ENCODE results near the gene ELOVL6.

DNA sequence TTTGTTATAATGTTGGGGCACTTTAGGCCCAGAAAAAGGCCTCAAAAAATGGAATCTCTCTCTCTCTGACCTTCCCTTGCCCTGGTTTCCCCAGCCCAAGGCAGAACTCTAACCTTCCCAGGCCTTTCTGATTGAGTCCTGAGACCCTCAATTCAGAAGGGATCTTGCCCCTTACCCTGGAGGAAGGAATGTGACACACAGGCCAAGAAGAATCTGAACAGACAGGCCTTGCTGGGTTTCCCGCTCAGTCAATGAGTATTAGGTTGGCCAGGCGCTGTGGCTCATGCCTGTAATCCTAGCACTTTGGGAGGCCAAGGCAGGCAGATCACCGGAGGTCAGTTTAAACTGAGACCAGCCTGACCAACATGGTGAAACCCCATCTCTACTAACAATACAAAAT, 27.6 kb downstream of the ELOVL6 start:
- TF ChIP-seq, protein P1, sequence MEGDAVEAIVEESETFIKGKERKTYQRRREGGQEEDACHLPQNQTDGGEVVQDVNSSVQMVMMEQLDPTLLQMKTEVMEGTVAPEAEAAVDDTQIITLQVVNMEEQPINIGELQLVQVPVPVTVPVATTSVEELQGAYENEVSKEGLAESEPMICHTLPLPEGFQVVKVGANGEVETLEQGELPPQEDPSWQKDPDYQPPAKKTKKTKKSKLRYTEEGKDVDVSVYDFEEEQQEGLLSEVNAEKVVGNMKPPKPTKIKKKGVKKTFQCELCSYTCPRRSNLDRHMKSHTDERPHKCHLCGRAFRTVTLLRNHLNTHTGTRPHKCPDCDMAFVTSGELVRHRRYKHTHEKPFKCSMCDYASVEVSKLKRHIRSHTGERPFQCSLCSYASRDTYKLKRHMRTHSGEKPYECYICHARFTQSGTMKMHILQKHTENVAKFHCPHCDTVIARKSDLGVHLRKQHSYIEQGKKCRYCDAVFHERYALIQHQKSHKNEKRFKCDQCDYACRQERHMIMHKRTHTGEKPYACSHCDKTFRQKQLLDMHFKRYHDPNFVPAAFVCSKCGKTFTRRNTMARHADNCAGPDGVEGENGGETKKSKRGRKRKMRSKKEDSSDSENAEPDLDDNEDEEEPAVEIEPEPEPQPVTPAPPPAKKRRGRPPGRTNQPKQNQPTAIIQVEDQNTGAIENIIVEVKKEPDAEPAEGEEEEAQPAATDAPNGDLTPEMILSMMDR (IDR thresholded peaks at IDR 0.05): no peak
- TF ChIP-seq POLR2A (IDR thresholded peaks at IDR 0.05): no peak

Data from testis (tissue), 2 donors.